Suprapubic skin (tissue), 3 donors: ENCODE data around the gene KIF21B.

ENCODE experiments used
- POLR2A ChIP-seq, 2 donors: fragments of 450-650 bp; IDR thresholded peaks; one replicate each; pipeline ENCODE4 v1.6.1; 2017; ENCODE audit warnings: antibody characterized with exemption in 2 of 2, mild to moderate bottlenecking in 2 of 2, moderate library complexity in 2 of 2
- TF ChIP-seq, protein P1 (sequence below), 2 donors: fragments of 200-600 bp in 1 of 2; fragments of 450-650 bp in 1 of 2; sonication (generic) in 1 of 2; IDR thresholded peaks; one replicate each; pipeline ENCODE4 v1.5.1; 2016 to 2019; ENCODE audit warnings: antibody characterized with exemption in 2 of 2, mild to moderate bottlenecking in 1 of 2, moderate library complexity in 1 of 2

DNA sequence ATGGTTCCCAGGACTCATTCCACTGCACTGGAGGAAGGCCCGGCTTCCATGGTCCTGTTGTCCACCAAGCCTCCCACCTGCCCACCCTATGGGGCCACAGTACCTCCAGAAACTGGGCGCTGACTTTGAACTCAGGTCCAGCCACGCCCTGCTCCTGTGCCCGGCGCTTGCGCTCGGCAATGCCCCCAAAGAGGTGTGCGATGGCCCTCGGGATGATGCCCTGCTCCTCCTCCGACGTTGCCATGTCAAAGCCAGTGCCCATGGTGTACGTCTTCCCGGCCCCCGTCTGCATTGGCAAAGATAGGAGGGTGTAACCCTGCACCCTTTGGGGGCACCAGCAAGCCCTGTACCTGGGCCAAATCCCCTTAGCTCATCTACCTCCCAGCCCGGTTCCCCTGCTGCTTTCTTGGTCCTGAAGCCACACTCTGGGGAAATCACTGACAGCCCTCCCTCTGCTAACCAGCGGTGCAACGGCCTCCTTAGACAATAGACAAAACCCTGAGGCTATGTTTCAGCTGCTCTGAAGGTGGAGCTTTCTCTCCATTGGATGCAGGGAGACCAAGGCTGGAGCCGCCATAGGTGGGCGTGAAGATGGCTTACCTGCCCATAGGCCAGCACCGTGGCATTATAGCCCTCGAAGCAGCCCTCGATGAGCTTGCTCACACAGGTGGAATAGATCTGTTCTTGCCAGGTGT is 14.7 kb downstream of the KIF21B start:
- TF ChIP-seq, protein P1, sequence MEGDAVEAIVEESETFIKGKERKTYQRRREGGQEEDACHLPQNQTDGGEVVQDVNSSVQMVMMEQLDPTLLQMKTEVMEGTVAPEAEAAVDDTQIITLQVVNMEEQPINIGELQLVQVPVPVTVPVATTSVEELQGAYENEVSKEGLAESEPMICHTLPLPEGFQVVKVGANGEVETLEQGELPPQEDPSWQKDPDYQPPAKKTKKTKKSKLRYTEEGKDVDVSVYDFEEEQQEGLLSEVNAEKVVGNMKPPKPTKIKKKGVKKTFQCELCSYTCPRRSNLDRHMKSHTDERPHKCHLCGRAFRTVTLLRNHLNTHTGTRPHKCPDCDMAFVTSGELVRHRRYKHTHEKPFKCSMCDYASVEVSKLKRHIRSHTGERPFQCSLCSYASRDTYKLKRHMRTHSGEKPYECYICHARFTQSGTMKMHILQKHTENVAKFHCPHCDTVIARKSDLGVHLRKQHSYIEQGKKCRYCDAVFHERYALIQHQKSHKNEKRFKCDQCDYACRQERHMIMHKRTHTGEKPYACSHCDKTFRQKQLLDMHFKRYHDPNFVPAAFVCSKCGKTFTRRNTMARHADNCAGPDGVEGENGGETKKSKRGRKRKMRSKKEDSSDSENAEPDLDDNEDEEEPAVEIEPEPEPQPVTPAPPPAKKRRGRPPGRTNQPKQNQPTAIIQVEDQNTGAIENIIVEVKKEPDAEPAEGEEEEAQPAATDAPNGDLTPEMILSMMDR (IDR thresholded peaks at IDR 0.05) = no peak
- TF ChIP-seq POLR2A (IDR thresholded peaks at IDR 0.05) = no peak
